HEK293T (cell line): ENCODE data around the gene CCT7.

ENCODE experiments used
- L3MBTL2 ChIP-seq: fragments of 450-650 bp; conservative IDR thresholded peaks from 2 replicates; pipeline ENCODE4 v1.6.1; 2016; ENCODE audit warnings: mild to moderate bottlenecking
- SP1 ChIP-seq: fragments of 450-650 bp; IDR thresholded peaks from 2 replicates; pipeline ENCODE4 v1.6.1; 2017
- SUZ12 ChIP-seq: fragments of 450-650 bp; IDR thresholded peaks from 2 replicates; pipeline ENCODE4 v1.6.1; 2016; ENCODE audit warnings: mild to moderate bottlenecking
- TF ChIP-seq, protein P1 (sequence below): fragments of 450-650 bp; IDR thresholded peaks from 2 replicates; pipeline ENCODE4 v1.6.1; 2016

GRCh38 chr2:73300926-73301325, 66.8 kb downstream of the CCT7 start:
- TF ChIP-seq L3MBTL2 (no peak), SUZ12 (no peak), SP1 (no peak)
- TF ChIP-seq, protein P1, sequence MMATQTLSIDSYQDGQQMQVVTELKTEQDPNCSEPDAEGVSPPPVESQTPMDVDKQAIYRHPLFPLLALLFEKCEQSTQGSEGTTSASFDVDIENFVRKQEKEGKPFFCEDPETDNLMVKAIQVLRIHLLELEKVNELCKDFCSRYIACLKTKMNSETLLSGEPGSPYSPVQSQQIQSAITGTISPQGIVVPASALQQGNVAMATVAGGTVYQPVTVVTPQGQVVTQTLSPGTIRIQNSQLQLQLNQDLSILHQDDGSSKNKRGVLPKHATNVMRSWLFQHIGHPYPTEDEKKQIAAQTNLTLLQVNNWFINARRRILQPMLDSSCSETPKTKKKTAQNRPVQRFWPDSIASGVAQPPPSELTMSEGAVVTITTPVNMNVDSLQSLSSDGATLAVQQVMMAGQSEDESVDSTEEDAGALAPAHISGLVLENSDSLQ: no peak
